Erythroblast (primary cell): ENCODE measurements around the gene TCTN1.
"Not testable (repeated sequence)": the region's sequence is repeated elsewhere in the genome, so short reads cannot be mapped to it uniquely, and the experiment has no call there.

ENCODE experiments used
- DNase-seq, 2 experiments: peaks; one replicate each; lab custom pipeline; 2025; lab: John Stamatoyannopoulos, UW
- GATA1 ChIP-seq: IDR thresholded peaks from 2 replicates; pipeline ENCODE4 v1.6.1; 2011; ENCODE audit warnings: low read depth, mild to moderate bottlenecking, control low read depth, low read length, moderate library complexity
- POLR2A ChIP-seq: IDR thresholded peaks from 2 replicates; pipeline ENCODE4 v1.6.1; 2011; ENCODE audit warnings: mild to moderate bottlenecking, low read length

TCTN1 gene

GRCh38 chr12:110637869-110638441 is 24.0 kb downstream of the TCTN1 start:
- no peak for DNase-seq

GRCh38 chr12:110638796-110639195 is 24.9 kb downstream of the TCTN1 start:
- DNase-seq: no peak
- TF ChIP-seq POLR2A (no peak), GATA1 (no peak)

More at GRCh38 chr12:110637869-110638441, 24.0 kb downstream of the TCTN1 start:
- no peak for TF ChIP-seq GATA1
- TF ChIP-seq POLR2A: no peak

- no peak for DNase-seq
- TF ChIP-seq POLR2A (no peak), GATA1 (no peak)
Measured at GRCh38 chr12:110639336-110640141, 25.6 kb downstream of the TCTN1 start.

- no peak for DNase-seq
- TF ChIP-seq POLR2A: no peak
- TF ChIP-seq GATA1: no peak
Measured at GRCh38 chr12:110640275-110641025, 26.5 kb downstream of the TCTN1 start.

- DNase-seq: no peak
Measured at GRCh38 chr12:110641521-110641920, 27.6 kb downstream of the TCTN1 start.

GRCh38 chr12:110647631-110648040 is 33.7 kb downstream of the TCTN1 start:
- TF ChIP-seq GATA1 (no peak), POLR2A (no peak)
- no peak for DNase-seq

More at GRCh38 chr12:110641521-110641920, 27.6 kb downstream of the TCTN1 start:
- TF ChIP-seq POLR2A (no peak), GATA1 (no peak)

GRCh38 chr12:110649341-110649847 is 35.5 kb downstream of the TCTN1 start:
- TF ChIP-seq POLR2A (no peak), GATA1 (no peak)
- DNase-seq: no peak

GRCh38 chr12:110654238-110654637 is 40.3 kb downstream of the TCTN1 start:
- not testable (repeated sequence) for DNase-seq

GRCh38 chr12:110656071-110656655 is 42.2 kb downstream of the TCTN1 start:
- DNase-seq: no peak
- TF ChIP-seq GATA1 (no peak), POLR2A (no peak)

- TF ChIP-seq GATA1: no peak
- no peak for TF ChIP-seq POLR2A
- DNase-seq: no peak
Measured at GRCh38 chr12:110657747-110658146, 43.8 kb downstream of the TCTN1 start.

GRCh38 chr12:110658242-110658641 is 44.3 kb downstream of the TCTN1 start:
- TF ChIP-seq POLR2A (no peak), GATA1 (no peak)
- DNase-seq: no peak

GRCh38 chr12:110658878-110659277 is 44.9 kb downstream of the TCTN1 start:
- TF ChIP-seq POLR2A: no peak
- TF ChIP-seq GATA1: no peak

GRCh38 chr12:110661337-110661972 is 47.5 kb downstream of the TCTN1 start:
- TF ChIP-seq GATA1 (no peak), POLR2A (no peak)

More at GRCh38 chr12:110658878-110659277, 44.9 kb downstream of the TCTN1 start:
- no peak for DNase-seq

More at GRCh38 chr12:110661337-110661972, 47.5 kb downstream of the TCTN1 start:
- DNase-seq: no peak
